ENCODE measurements around the gene MED12. TPM values are rescaled to one million over a fixed set of nuclear protein-coding genes. Genes with fewer than 3 reads are reported as not detected.

Gene MED12
- total and polyA plus RNA-seq, 10 of the 15 experiments (the other 5 are each of a cell fraction or from before 2014, with no cell fraction given): 0.68 to 28.5 (median 13.7) TPM

DNA sequence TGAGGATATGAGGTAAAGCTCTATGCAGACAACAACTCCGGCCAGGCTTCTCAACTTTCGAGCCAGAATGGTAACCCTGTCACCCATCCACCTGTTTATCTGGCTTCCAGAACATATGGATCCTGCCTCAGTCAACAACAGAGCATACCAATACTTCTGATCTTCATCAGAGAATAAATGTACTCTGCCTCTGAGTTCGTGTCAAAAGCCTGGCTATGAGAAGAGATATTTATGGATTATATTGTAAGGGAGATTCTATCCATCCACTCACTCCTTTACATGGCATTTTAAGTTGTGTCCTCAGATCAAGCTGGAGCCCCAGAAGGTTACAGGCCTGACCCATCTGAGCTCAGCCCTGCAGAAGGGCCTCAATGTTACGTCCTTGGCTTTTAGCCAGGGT, 32.5 kb upstream of the MED12 start:
- FAIRE-seq: no peak
- H3K27me3 ChIP-seq (replicated peaks in 1 of 2; ENCODE audit: control insufficient read depth in 2 of 2, insufficient read depth in 2 of 2, low read length in 1 of 2): no peaks in the 10 kb centered on the region
- POLR2A ChIA-PET: no interaction called here
- TF ChIP-seq HDAC2 (IDR thresholded peaks at IDR 0.05) (no peak), EZH2 (IDR thresholded peaks at IDR 0.05; ENCODE audit: borderline replicate concordance, control insufficient read depth, low read depth, low read length) (no peak), NFXL1 (IDR thresholded peaks at IDR 0.05; ENCODE audit: borderline replicate concordance) (no peak), ASH2L (IDR thresholded peaks at IDR 0.05; ENCODE audit: borderline replicate concordance, low read depth) (no peak), SMAD1 (IDR thresholded peaks at IDR 0.05; ENCODE audit: low read depth, partially characterized antibody) (no peak)
- in situ Hi-C loops (cut with MboI): no loop called here
- no peak overlapping the region for H3K4me2 ChIP-seq (ENCODE audit: control insufficient read depth, insufficient read depth)
- no peak overlapping the region for H3K9ac ChIP-seq (ENCODE audit: control insufficient read depth, insufficient read depth, low read length)
- no peaks in the 10 kb centered on the region for H4K20me1 ChIP-seq (ENCODE audit: control insufficient read depth, insufficient read depth)
- RAD21 ChIA-PET (ENCODE audit: unreplicated experiment): no interaction called here
- intact Hi-C loops (cut with micrococcal nuclease; ENCODE audit: unreplicated experiment): no loop called here
- no peak overlapping the region for H3K27ac ChIP-seq (ENCODE audit: control insufficient read depth, insufficient read depth)
- no TSS peak for BruUV-seq (replicated peaks)
- no peak overlapping the region for H3K4me3 ChIP-seq
- H2AFZ ChIP-seq (ENCODE audit: control insufficient read depth, low read depth, low read length): no peak overlapping the region
- H3K36me3 ChIP-seq (ENCODE audit: control insufficient read depth in 2 of 2, insufficient read depth in 2 of 2, low read length in 1 of 2): no peaks in the 10 kb centered on the region
- no peaks in the 10 kb centered on the region for H3K4me1 ChIP-seq (ENCODE audit: control insufficient read depth, insufficient read depth, low read length)
- ATAC-seq: no peak
- CTCF ChIA-PET: interaction anchor here (0.7 kb wide), 1 partner anchor 41 kb away, joined by 3 read pairs; no protein-coding TSS in a partner anchor
- no peaks in the 10 kb centered on the region for H3K9me3 ChIP-seq (replicated peaks; ENCODE audit: control insufficient read depth, insufficient read depth, low read length)
- 7% methylated on average over 4 of the region's 4 CpGs for WGBS (ENCODE audit: insufficient coverage, insufficient replicate concordance, low lambda C conversion rate, missing lambda C conversion rate)
- no peak for DNase-seq (ENCODE audit: low read depth, low spot score)
- SMC1A ChIA-PET (ENCODE audit: uncharacterized antibody, unreplicated experiment): no interaction called here
- no peaks in the 10 kb centered on the region for H3K79me2 ChIP-seq (ENCODE audit: control insufficient read depth, insufficient read depth, low read length)

DNA sequence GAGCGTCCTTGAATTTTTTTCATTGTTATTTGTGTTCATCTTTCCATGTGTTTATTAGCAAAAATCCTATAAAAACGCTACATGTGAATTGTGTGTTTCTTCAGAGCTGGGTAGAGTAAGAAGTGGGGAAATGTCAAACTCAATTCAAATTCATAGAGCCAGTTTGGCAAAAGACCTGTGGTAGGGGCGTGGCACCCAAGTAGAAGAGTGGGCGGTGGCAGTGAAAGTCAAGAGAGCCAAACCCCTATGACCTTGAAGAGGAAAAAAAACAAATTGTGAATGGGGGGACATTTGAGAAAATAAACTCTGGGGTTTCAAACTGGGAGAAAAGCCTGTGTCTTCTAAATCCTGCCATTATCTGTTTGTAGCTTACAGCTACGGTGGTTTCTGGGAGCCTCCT, 27.1 kb upstream of the MED12 start:
- no peaks in the 10 kb centered on the region for H3K36me3 ChIP-seq (ENCODE audit: control insufficient read depth in 2 of 2, insufficient read depth in 2 of 2, low read length in 1 of 2)
- H3K9ac ChIP-seq (ENCODE audit: control insufficient read depth, insufficient read depth, low read length): no peak overlapping the region
- no peak overlapping the region for H3K27ac ChIP-seq (ENCODE audit: control insufficient read depth, insufficient read depth)
- DNase-seq (ENCODE audit: low read depth, low spot score): no peak
- ChIA-PET POLR2A (no interaction called here), RAD21 (ENCODE audit: unreplicated experiment) (no interaction called here), CTCF (no interaction called here), SMC1A (ENCODE audit: uncharacterized antibody, unreplicated experiment) (interaction anchor here (1.2 kb wide), 1 partner anchor 27 kb away, joined by 3 read pairs; the partner anchor contains the start of gene MED12)
- WGBS (ENCODE audit: insufficient coverage, insufficient replicate concordance, low lambda C conversion rate, missing lambda C conversion rate): 52% methylated on average over 5 of the region's 5 CpGs
- no peak overlapping the region for H3K4me3 ChIP-seq
- no peaks in the 10 kb centered on the region for H3K79me2 ChIP-seq (ENCODE audit: control insufficient read depth, insufficient read depth, low read length)
- FAIRE-seq: no peak
- intact Hi-C loops (cut with micrococcal nuclease; ENCODE audit: unreplicated experiment) (loop anchor here (10.0 kb wide), 1 partner anchor 194 kb away; the partner anchor contains the start of gene NONO), in situ Hi-C loops (cut with MboI) (no loop called here)
- H3K27me3 ChIP-seq (replicated peaks in 1 of 2; ENCODE audit: control insufficient read depth in 2 of 2, insufficient read depth in 2 of 2, low read length in 1 of 2): no peaks in the 10 kb centered on the region
- H4K20me1 ChIP-seq (ENCODE audit: control insufficient read depth, insufficient read depth): no peaks in the 10 kb centered on the region
- no peak for ATAC-seq
- H2AFZ ChIP-seq (ENCODE audit: control insufficient read depth, low read depth, low read length): no peak overlapping the region
- H3K4me2 ChIP-seq (ENCODE audit: control insufficient read depth, insufficient read depth): no peak overlapping the region
- no peaks in the 10 kb centered on the region for H3K9me3 ChIP-seq (replicated peaks; ENCODE audit: control insufficient read depth, insufficient read depth, low read length)
- H3K4me1 ChIP-seq (ENCODE audit: control insufficient read depth, insufficient read depth, low read length): no peaks in the 10 kb centered on the region
- BruUV-seq (replicated peaks): no TSS peak
- TF ChIP-seq KLF5 (IDR thresholded peaks at IDR 0.05; ENCODE audit: partially characterized antibody) (no peak), RFX5 (IDR thresholded peaks at IDR 0.05; ENCODE audit: low read depth, low read length) (no peak), DPF2 (IDR thresholded peaks at IDR 0.05) (no peak), ASH2L (IDR thresholded peaks at IDR 0.05; ENCODE audit: borderline replicate concordance, low read depth) (no peak), SREBF2 (IDR thresholded peaks at IDR 0.05; ENCODE audit: low read length) (no peak), ZBED1 (IDR thresholded peaks at IDR 0.05; ENCODE audit: borderline replicate concordance) (no peak), RAD21 (IDR thresholded peaks at IDR 0.05; ENCODE audit: insufficient read depth, low read depth, low read length) (no peak)
- TF ChIP-seq, protein P1, sequence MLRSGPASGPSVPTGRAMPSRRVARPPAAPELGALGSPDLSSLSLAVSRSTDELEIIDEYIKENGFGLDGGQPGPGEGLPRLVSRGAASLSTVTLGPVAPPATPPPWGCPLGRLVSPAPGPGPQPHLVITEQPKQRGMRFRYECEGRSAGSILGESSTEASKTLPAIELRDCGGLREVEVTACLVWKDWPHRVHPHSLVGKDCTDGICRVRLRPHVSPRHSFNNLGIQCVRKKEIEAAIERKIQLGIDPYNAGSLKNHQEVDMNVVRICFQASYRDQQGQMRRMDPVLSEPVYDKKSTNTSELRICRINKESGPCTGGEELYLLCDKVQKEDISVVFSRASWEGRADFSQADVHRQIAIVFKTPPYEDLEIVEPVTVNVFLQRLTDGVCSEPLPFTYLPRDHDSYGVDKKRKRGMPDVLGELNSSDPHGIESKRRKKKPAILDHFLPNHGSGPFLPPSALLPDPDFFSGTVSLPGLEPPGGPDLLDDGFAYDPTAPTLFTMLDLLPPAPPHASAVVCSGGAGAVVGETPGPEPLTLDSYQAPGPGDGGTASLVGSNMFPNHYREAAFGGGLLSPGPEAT (IDR thresholded peaks at IDR 0.05; ENCODE audit: low read depth): no peak
- TF ChIP-seq, protein P2, sequence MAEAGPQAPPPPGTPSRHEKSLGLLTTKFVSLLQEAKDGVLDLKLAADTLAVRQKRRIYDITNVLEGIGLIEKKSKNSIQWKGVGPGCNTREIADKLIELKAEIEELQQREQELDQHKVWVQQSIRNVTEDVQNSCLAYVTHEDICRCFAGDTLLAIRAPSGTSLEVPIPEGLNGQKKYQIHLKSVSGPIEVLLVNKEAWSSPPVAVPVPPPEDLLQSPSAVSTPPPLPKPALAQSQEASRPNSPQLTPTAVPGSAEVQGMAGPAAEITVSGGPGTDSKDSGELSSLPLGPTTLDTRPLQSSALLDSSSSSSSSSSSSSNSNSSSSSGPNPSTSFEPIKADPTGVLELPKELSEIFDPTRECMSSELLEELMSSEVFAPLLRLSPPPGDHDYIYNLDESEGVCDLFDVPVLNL (IDR thresholded peaks at IDR 0.05; ENCODE audit: low read depth, low read length): no peak
- TF ChIP-seq, protein P3, sequence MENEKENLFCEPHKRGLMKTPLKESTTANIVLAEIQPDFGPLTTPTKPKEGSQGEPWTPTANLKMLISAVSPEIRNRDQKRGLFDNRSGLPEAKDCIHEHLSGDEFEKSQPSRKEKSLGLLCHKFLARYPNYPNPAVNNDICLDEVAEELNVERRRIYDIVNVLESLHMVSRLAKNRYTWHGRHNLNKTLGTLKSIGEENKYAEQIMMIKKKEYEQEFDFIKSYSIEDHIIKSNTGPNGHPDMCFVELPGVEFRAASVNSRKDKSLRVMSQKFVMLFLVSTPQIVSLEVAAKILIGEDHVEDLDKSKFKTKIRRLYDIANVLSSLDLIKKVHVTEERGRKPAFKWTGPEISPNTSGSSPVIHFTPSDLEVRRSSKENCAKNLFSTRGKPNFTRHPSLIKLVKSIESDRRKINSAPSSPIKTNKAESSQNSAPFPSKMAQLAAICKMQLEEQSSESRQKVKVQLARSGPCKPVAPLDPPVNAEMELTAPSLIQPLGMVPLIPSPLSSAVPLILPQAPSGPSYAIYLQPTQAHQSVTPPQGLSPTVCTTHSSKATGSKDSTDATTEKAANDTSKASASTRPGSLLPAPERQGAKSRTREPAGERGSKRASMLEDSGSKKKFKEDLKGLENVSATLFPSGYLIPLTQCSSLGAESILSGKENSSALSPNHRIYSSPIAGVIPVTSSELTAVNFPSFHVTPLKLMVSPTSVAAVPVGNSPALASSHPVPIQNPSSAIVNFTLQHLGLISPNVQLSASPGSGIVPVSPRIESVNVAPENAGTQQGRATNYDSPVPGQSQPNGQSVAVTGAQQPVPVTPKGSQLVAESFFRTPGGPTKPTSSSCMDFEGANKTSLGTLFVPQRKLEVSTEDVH (IDR thresholded peaks at IDR 0.05; ENCODE audit: low read depth, partially characterized antibody): no peak
